Caco-2 (cell line): ENCODE results near the gene ARHGDIG. TPM values are rescaled to one million over a fixed set of nuclear protein-coding genes. Genes with fewer than 3 reads are reported as not detected.

ENCODE experiments used
- BruUV-seq: library from RNA; stranded (reverse); fragments of 400-500 nt; replicated peaks from 2 replicates; lab custom pipeline; 2021; lab: Mats Ljungman, UMichigan
- CTCF ChIA-PET: fragments of 300-600 bp; sonication (Branson Sonifier 250); formaldehyde crosslinking; loops from one replicate; lab custom pipeline; 2022; ENCODE audit warnings: antibody characterized with exemption; lab: Charles Lee
- POLR2A ChIA-PET: fragments of 300-600 bp; sonication (Branson Sonifier 250); formaldehyde crosslinking; loops from one replicate; lab custom pipeline; 2022; ENCODE audit warnings: antibody characterized with exemption; lab: Charles Lee
- DNase-seq, 2 experiments: peaks; one replicate each; pipeline versions ENCODE4 v3.0.0 to v3.0.0-alpha.2; 2020 to 2022
- H3K27me3 ChIP-seq: replicated peaks from 2 replicates; pipeline ENCODE4 v1.6.0; 2011; ENCODE audit warnings: low read length; ENCODE audit not compliant: control insufficient read depth, insufficient read depth
- H3K36me3 ChIP-seq: 2 replicates; pipeline ENCODE4 v1.5.1; 2011; ENCODE audit warnings: low read length; ENCODE audit not compliant: control insufficient read depth, insufficient read depth
- H3K4me1 ChIP-seq: fragments of 250-450 bp; sonication (Bioruptor Pico); 2 replicates; pipeline ENCODE4 v1.5.1; 2020; ENCODE audit warnings: mild to moderate bottlenecking
- H3K4me3 ChIP-seq: 2 replicates; pipeline ENCODE4 v1.5.1; 2011; ENCODE audit warnings: low read depth, mild to moderate bottlenecking, control low read depth, low read length
- H3K9me3 ChIP-seq: fragments of 250-450 bp; sonication (Bioruptor Pico); 2 replicates; pipeline ENCODE4 v1.5.1; 2020; ENCODE audit warnings: mild to moderate bottlenecking, moderate library complexity
- H3K27ac Mint-ChIP-seq: one replicate; pipeline ENCODE4 v1.8.0; 2022; ENCODE audit warnings: mixed read lengths; ENCODE audit not compliant: unreplicated experiment
- H3K27me3 Mint-ChIP-seq: one replicate; pipeline ENCODE4 v1.8.0; 2022; ENCODE audit warnings: mixed read lengths; ENCODE audit not compliant: insufficient read depth, unreplicated experiment
- H3K36me3 Mint-ChIP-seq: one replicate; pipeline ENCODE4 v1.8.0; 2022; ENCODE audit warnings: mild to moderate bottlenecking, mixed read lengths; ENCODE audit not compliant: insufficient read depth, unreplicated experiment
- H3K4me1 Mint-ChIP-seq: one replicate; pipeline ENCODE4 v1.8.0; 2022; ENCODE audit warnings: low read depth, mixed read lengths; ENCODE audit not compliant: unreplicated experiment
- H3K4me3 Mint-ChIP-seq: one replicate; pipeline ENCODE4 v1.8.0; 2022; ENCODE audit warnings: mild to moderate bottlenecking, moderate library complexity, mixed read lengths; ENCODE audit not compliant: unreplicated experiment
- H3K9me3 Mint-ChIP-seq: one replicate; pipeline ENCODE4 v1.8.0; 2022; ENCODE audit warnings: mixed read lengths; ENCODE audit not compliant: unreplicated experiment
- CTCF ChIP-seq, 2 experiments: fragments of 200-600 bp in 1 of 2; IDR thresholded peaks; 1 replicate in 1 of 2; 2 replicates in 1 of 2; pipeline versions ENCODE4 v1.5.1 to v1.8.0; 2011 to 2022; ENCODE audit warnings: antibody characterized with exemption in 1 of 2, control low read depth in 1 of 2, inconsistent platforms in 1 of 2, low read depth in 1 of 2, low read length in 1 of 2, mild to moderate bottlenecking in 1 of 2, moderate library complexity in 1 of 2; ENCODE audit not compliant: insufficient read depth in 1 of 2, severe bottlenecking in 1 of 2, unreplicated experiment in 1 of 2
- intact Hi-C: fragments of 100-400 bp; cut with micrococcal nuclease; formaldehyde crosslinking; loops from one replicate; pipeline ENCODE4 v1.10.0; 2022; ENCODE audit not compliant: unreplicated experiment
- total RNA-seq: library from RNA; stranded (reverse); gene quantifications from 2 replicates; pipeline ENCODE4 v1.2.3, GENCODE V29; 2022

Gene ARHGDIG
- total RNA-seq, 1 experiment from 2014 or later, result 2.1 TPM

DNA sequence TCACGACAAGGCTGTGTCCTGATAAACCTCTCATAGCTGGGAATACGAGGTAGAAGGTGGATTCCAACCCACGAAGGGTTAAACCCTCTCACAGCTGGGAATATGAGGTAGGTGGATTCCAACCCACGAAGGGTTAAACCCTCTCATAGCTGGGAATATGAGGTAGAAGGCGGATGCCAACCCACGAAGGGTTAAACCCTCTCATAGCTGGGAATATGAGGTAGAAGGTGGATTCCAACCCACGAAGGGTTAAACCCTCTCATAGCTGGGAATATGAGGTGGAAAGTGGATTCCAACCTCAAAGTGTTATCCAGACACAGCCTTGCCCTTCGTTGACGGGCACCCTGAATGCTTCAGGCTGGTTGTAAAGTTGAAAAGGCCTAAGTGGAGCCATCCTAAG is 41.1 kb downstream of the ARHGDIG start:
- Histone ChIP-seq H3K4me1 (no peaks in the 10 kb centered on the region), H3K9me3 (no peaks in the 10 kb centered on the region), H3K4me3 (no peak overlapping the region), H3K36me3 (no peaks in the 10 kb centered on the region; the same call in 1 of the 2 replicates), H3K27me3 (no peaks in the 10 kb centered on the region)
- TF ChIP-seq CTCF (IDR thresholded peaks at IDR 0.05; ENCODE audit: insufficient read depth in 1 of 2, low read depth in 1 of 2, low read length in 1 of 2, severe bottlenecking in 1 of 2, unreplicated experiment in 1 of 2), result no peak
- Mint-ChIP-seq H3K36me3 (peaks cover 20% of the 10 kb centered on the region), H3K27me3 (no peaks in the 10 kb centered on the region), H3K27ac (no peak overlapping the region), H3K4me1 (no peaks in the 10 kb centered on the region), H3K9me3 (no peaks in the 10 kb centered on the region), H3K4me3 (no peak overlapping the region)
- intact Hi-C loops, result no loop called here
- ChIA-PET POLR2A (no interaction called here), CTCF (interaction anchor here (1.8 kb wide), 1 partner anchor 31 kb away, joined by 8 read pairs; the partner anchor contains the start of gene AXIN1)
- DNase-seq, result no peak
- BruUV-seq, result no TSS peak

GRCh38 chr16:322476-323143 is 42.2 kb downstream of the ARHGDIG start:
- no peak for TF ChIP-seq CTCF (IDR thresholded peaks at IDR 0.05; ENCODE audit: insufficient read depth in 1 of 2, low read depth in 1 of 2, low read length in 1 of 2, severe bottlenecking in 1 of 2, unreplicated experiment in 1 of 2)
- no peaks in the 10 kb centered on the region for H3K4me1 ChIP-seq
- ChIA-PET CTCF (interaction anchor here (1.8 kb wide), 1 partner anchor 30 kb away, joined by 8 read pairs; the partner anchor contains the start of gene AXIN1), POLR2A (no interaction called here)
- no peaks in the 10 kb centered on the region for H3K9me3 Mint-ChIP-seq
- no peak overlapping the region for H3K4me3 ChIP-seq
- H3K27ac Mint-ChIP-seq, result no peak overlapping the region
- peaks cover 20% of the 10 kb centered on the region for H3K36me3 Mint-ChIP-seq
- intact Hi-C loops, result no loop called here
- BruUV-seq, result no TSS peak
- DNase-seq, result no peak
- H3K4me1 Mint-ChIP-seq, result no peaks in the 10 kb centered on the region
- H3K27me3 ChIP-seq, result no peaks in the 10 kb centered on the region
- no peaks in the 10 kb centered on the region for H3K9me3 ChIP-seq
- no peaks in the 10 kb centered on the region for H3K27me3 Mint-ChIP-seq
- H3K36me3 ChIP-seq, result no peaks in the 10 kb centered on the region; the same call in 1 of the 2 replicates
- no peak overlapping the region for H3K4me3 Mint-ChIP-seq

GRCh38 chr16:324201-324450 is 43.7 kb downstream of the ARHGDIG start:
- Histone ChIP-seq H3K4me3 (no peak overlapping the region), H3K36me3 (no peaks in the 10 kb centered on the region), H3K9me3 (no peaks in the 10 kb centered on the region), H3K4me1 (no peaks in the 10 kb centered on the region), H3K27me3 (no peaks in the 10 kb centered on the region)
- no peak for TF ChIP-seq CTCF (IDR thresholded peaks at IDR 0.05; ENCODE audit: insufficient read depth in 1 of 2, low read depth in 1 of 2, low read length in 1 of 2, severe bottlenecking in 1 of 2, unreplicated experiment in 1 of 2)
- Mint-ChIP-seq H3K27me3 (no peaks in the 10 kb centered on the region), H3K36me3 (peaks cover 11% of the 10 kb centered on the region), H3K4me1 (no peaks in the 10 kb centered on the region), H3K27ac (no peak overlapping the region), H3K9me3 (no peaks in the 10 kb centered on the region), H3K4me3 (no peak overlapping the region)
- ChIA-PET POLR2A (no interaction called here), CTCF (interaction anchor here (0.6 kb wide), 1 partner anchor 13 kb away, joined by 3 read pairs; no protein-coding TSS in a partner anchor)
- intact Hi-C loops, result no loop called here
- DNase-seq, result no peak
- no TSS peak for BruUV-seq
